Activated T-helper 1 cell treated with anti-CD3 and anti-CD28 coated beads, Interleukin-2, amount 50 U/mL, for 16 hours (primary cell): ENCODE results near the gene CTNNA3.
"Not testable (repeated sequence)": the region's sequence is repeated elsewhere in the genome, so short reads cannot be mapped to it uniquely, and the experiment has no call there.

Source experiments
- DNase-seq, 2 donors: peaks; one replicate each; pipeline ENCODE4 v3.0.0-alpha.2; 2020; ENCODE audit warnings: low read depth in 1 of 2, low spot score in 1 of 2

CTNNA3 gene

GRCh38 chr10:66335753-66336152 is 1360.2 kb downstream of the CTNNA3 start:
- not testable (repeated sequence) for DNase-seq

- no peak for DNase-seq
Measured at GRCh38 chr10:66329147-66329546, 1366.8 kb downstream of the CTNNA3 start.

GRCh38 chr10:66326876-66327275 is 1369.1 kb downstream of the CTNNA3 start:
- DNase-seq: no peak

GRCh38 chr10:66322777-66323176 is 1373.2 kb downstream of the CTNNA3 start:
- DNase-seq: no peak

- DNase-seq: no peak
Measured at GRCh38 chr10:66321723-66322665, 1374.0 kb downstream of the CTNNA3 start.

- no peak for DNase-seq
Measured at GRCh38 chr10:66318761-66319160, 1377.2 kb downstream of the CTNNA3 start.

- no peak for DNase-seq
Measured at GRCh38 chr10:66307826-66308225, 1388.2 kb downstream of the CTNNA3 start.

GRCh38 chr10:66301078-66301477 is 1394.9 kb downstream of the CTNNA3 start:
- DNase-seq: no peak

- DNase-seq: no peak
Measured at GRCh38 chr10:66295602-66296001, 1400.4 kb downstream of the CTNNA3 start.

GRCh38 chr10:66294538-66294937 is 1401.5 kb downstream of the CTNNA3 start:
- DNase-seq: no peak

- DNase-seq: no peak
Measured at GRCh38 chr10:66292922-66293321, 1403.1 kb downstream of the CTNNA3 start.

- no peak for DNase-seq
Measured at GRCh38 chr10:66292456-66292855, 1403.5 kb downstream of the CTNNA3 start.

GRCh38 chr10:66291133-66291532 is 1404.9 kb downstream of the CTNNA3 start:
- no peak for DNase-seq

- no peak for DNase-seq
Measured at GRCh38 chr10:66284621-66285020, 1411.4 kb downstream of the CTNNA3 start.

- no peak for DNase-seq
Measured at GRCh38 chr10:66283874-66284464, 1412.0 kb downstream of the CTNNA3 start.

GRCh38 chr10:66283064-66283463 is 1412.9 kb downstream of the CTNNA3 start:
- no peak for DNase-seq

- DNase-seq: no peak
Measured at GRCh38 chr10:66281327-66281726, 1414.7 kb downstream of the CTNNA3 start.

GRCh38 chr10:66277481-66277880 is 1418.5 kb downstream of the CTNNA3 start:
- no peak for DNase-seq

GRCh38 chr10:66273966-66274519 is 1422.0 kb downstream of the CTNNA3 start:
- DNase-seq: no peak

- DNase-seq: no peak
Measured at GRCh38 chr10:66265398-66265797, 1430.6 kb downstream of the CTNNA3 start.

- DNase-seq: no peak
Measured at GRCh38 chr10:66259836-66260235, 1436.2 kb downstream of the CTNNA3 start.

- DNase-seq: no peak
Measured at GRCh38 chr10:66258693-66259092, 1437.3 kb downstream of the CTNNA3 start.
